Fibroblast of mammary gland (primary cell): ENCODE data around the gene TRPC6.

Experiments
- DNase-seq: peaks from one replicate; pipeline ENCODE4 v3.0.0-alpha.2; 2010; ENCODE audit warnings: low read depth
- H3K4me3 ChIP-seq: 2 replicates; pipeline ENCODE4 v1.5.1; 2011; ENCODE audit warnings: low read depth, mild to moderate bottlenecking, low read length, moderate library complexity; ENCODE audit not compliant: control insufficient read depth
- CTCF ChIP-seq: conservative IDR thresholded peaks from 2 replicates; pipeline ENCODE4 v1.5.1; 2011; ENCODE audit warnings: low read depth, low read length, inconsistent platforms; ENCODE audit not compliant: control insufficient read depth, insufficient read depth

The TRPC6 gene

GRCh38 chr11:101528541-101528940 is 55.3 kb downstream of the TRPC6 start:
- DNase-seq = no peak
- H3K4me3 ChIP-seq = no peak overlapping the region
- TF ChIP-seq CTCF = no peak

DNA sequence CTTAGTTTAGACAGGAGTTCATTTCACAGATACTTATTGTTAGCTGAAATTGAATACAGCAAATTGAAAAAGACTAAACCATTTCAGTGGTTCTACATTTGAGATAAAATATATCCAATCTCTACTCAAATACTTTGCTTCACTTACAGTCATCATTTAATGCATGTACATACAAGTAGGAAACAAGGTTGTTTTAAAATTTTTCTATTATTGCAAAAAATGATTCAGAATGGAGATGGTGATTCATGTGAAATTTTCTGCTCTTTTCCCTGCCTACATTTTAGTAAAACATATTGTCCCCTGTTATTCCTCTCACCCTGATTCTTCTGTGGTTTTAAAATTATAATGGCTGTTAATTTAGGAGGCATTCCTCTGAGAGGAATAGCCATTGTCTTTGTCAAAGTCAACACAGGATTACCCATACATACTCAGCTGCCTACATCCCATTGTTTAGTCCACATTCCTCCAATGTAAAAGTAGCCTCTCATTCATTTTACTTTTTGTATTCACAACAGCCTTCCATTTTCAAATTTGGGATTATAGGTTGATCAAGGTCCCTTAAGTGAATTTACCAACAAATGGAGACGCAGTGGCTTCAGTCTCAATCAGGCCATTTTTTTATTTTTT is 60.1 kb downstream of the TRPC6 start:
- no peak overlapping the region for H3K4me3 ChIP-seq
- no peak for TF ChIP-seq CTCF
- no peak for DNase-seq

GRCh38 chr11:101523193-101523592 is 60.6 kb downstream of the TRPC6 start:
- DNase-seq = no peak
- no peak overlapping the region for H3K4me3 ChIP-seq
- TF ChIP-seq CTCF = no peak

GRCh38 chr11:101521821-101522220 is 62.0 kb downstream of the TRPC6 start:
- no peak overlapping the region for H3K4me3 ChIP-seq
- DNase-seq = no peak
- no peak for TF ChIP-seq CTCF

GRCh38 chr11:101516546-101516945 is 67.3 kb downstream of the TRPC6 start:
- TF ChIP-seq CTCF = no peak
- no peak for DNase-seq
- no peak overlapping the region for H3K4me3 ChIP-seq

- TF ChIP-seq CTCF = no peak
- no peak for DNase-seq
Observed at GRCh38 chr11:101511065-101511464, 72.7 kb downstream of the TRPC6 start.

DNA sequence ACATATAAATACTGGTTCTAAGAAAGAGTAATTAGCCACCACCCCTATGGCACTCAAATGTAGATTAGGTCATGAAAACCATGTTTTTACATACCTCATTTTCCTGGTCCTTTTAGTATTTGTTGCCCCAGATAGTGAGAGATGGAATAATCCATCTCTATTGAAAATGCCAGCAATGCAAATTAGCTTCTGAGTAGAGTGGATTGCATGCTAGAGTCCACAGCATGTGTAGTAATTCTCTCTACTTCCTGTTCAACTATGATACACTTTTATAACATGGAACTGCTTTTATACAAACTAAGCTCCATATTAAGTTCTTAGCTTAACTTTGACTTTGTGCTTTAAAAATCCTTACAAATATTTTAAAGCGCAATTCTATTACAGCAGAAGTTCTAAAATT is 73.2 kb downstream of the TRPC6 start:
- DNase-seq = no peak
- TF ChIP-seq CTCF = no peak
- no peak overlapping the region for H3K4me3 ChIP-seq

More at GRCh38 chr11:101511065-101511464, 72.7 kb downstream of the TRPC6 start:
- H3K4me3 ChIP-seq = no peak overlapping the region
